Keratinocyte (primary cell): ENCODE results near the gene ITGAX. TPM values are rescaled to one million over a fixed set of nuclear protein-coding genes. Genes with fewer than 3 reads are reported as not detected.

Experiments
- DNase-seq: peaks from one replicate; pipeline ENCODE4 v3.0.0-alpha.2; 2011; ENCODE audit warnings: low read depth, missing footprints, low spot score
- FAIRE-seq: peaks from 2 replicates; lab custom pipeline; 2011; peaks lifted over from hg19 to GRCh38; lab: Jason Lieb, UNC
- H2AFZ ChIP-seq: 2 replicates; pipeline ENCODE4 v1.6.0; 2012; ENCODE audit warnings: low read length, control low read depth, inconsistent platforms; ENCODE audit not compliant: control insufficient read depth
- H3K27ac ChIP-seq: 2 replicates; pipeline ENCODE4 v1.5.1; 2011; ENCODE audit warnings: low read length; ENCODE audit not compliant: control insufficient read depth, insufficient read depth
- H3K27me3 ChIP-seq: 3 replicates; pipeline ENCODE4 v1.6.0; 2011; ENCODE audit warnings: low read length; ENCODE audit not compliant: control insufficient read depth, insufficient read depth; ENCODE audit errors: extremely low read depth
- H3K36me3 ChIP-seq, 2 experiments: 2 replicates in 1 of 2; 3 replicates in 1 of 2; pipeline ENCODE4 v1.5.1; 2011; ENCODE audit warnings: low read length in 2 of 2, mild to moderate bottlenecking in 1 of 2; ENCODE audit not compliant: control insufficient read depth in 2 of 2, insufficient read depth in 2 of 2; ENCODE audit errors: extremely low read depth in 1 of 2
- H3K4me1 ChIP-seq: 3 replicates; pipeline ENCODE4 v1.5.1; 2011; ENCODE audit warnings: low read length; ENCODE audit not compliant: control insufficient read depth, insufficient read depth; ENCODE audit errors: extremely low read depth
- H3K4me2 ChIP-seq: 3 replicates; pipeline ENCODE4 v1.6.0; 2011; ENCODE audit warnings: low read depth, low read length; ENCODE audit not compliant: control insufficient read depth, insufficient read depth; ENCODE audit errors: extremely low read depth
- H3K4me3 ChIP-seq, 3 experiments: fragments of 200-600 bp in 1 of 3; sonication (generic) in 1 of 3; 2 replicates in 2 of 3; 3 replicates in 1 of 3; pipeline ENCODE4 v1.5.1; 2011 to 2016; ENCODE audit warnings: low read length in 3 of 3, mild to moderate bottlenecking in 3 of 3, control low read depth in 2 of 3, inconsistent platforms in 1 of 3, low read depth in 1 of 3, mixed read lengths in 1 of 3, mixed run types in 1 of 3, moderate library complexity in 1 of 3; ENCODE audit not compliant: control insufficient read depth in 2 of 3, insufficient read depth in 2 of 3; ENCODE audit errors: extremely low read depth in 1 of 3
- H3K79me2 ChIP-seq: 2 replicates; pipeline ENCODE4 v1.6.0; 2012; ENCODE audit warnings: low read length; ENCODE audit not compliant: control insufficient read depth, insufficient read depth
- H3K9ac ChIP-seq: 3 replicates; pipeline ENCODE4 v1.6.0; 2011; ENCODE audit warnings: low read length; ENCODE audit not compliant: control insufficient read depth, insufficient read depth; ENCODE audit errors: extremely low read depth
- H3K9me1 ChIP-seq: 3 replicates; pipeline ENCODE4 v1.6.0; 2011; ENCODE audit warnings: low read length; ENCODE audit not compliant: control insufficient read depth, insufficient read depth; ENCODE audit errors: extremely low read depth
- H3K9me3 ChIP-seq: 2 replicates; pipeline ENCODE4 v1.5.1; 2012; ENCODE audit warnings: low read depth, low read length; ENCODE audit not compliant: control insufficient read depth
- H4K20me1 ChIP-seq: 3 replicates; pipeline ENCODE4 v1.6.0; 2011; ENCODE audit warnings: low read length; ENCODE audit not compliant: control insufficient read depth, insufficient read depth; ENCODE audit errors: extremely low read depth
- EZH2 ChIP-seq: IDR thresholded peaks from one replicate; pipeline ENCODE4 v1.6.1; 2012; ENCODE audit warnings: inconsistent platforms, mild to moderate bottlenecking, low read length, moderate library complexity
- dilution Hi-C: fragments of 300-500 bp; cut with MboI; formaldehyde crosslinking; loops from one replicate; pipeline ENCODE4 v1.7.0; 2020; ENCODE audit warnings: low sequenced_read_pairs; ENCODE audit not compliant: extremely low pct_ligation_motif_present
- polyA plus RNA-seq, 5 experiments: library from polyadenylated mRNA; depleted of rRNA in 3 of 5; stranded (reverse) in 3 of 5; stranded (forward) in 1 of 5; unstranded in 1 of 5; fragments of >200 nt; gene quantifications; 1 replicate in 1 of 5; 2 replicates in 3 of 5; 3 replicates in 1 of 5; pipeline versions ENCODE4 v1.2.1 to v1.2.3, GENCODE V29; 2011 to 2012; ENCODE audit warnings: missing spikeins in 2 of 5, low read depth in 1 of 5, low replicate concordance in 1 of 5
- TF ChIP-seq, protein P1 (sequence below), 3 experiments: IDR thresholded peaks in 1 of 3; conservative IDR thresholded peaks in 1 of 3; optimal IDR thresholded peaks in 1 of 3; 2 replicates in 2 of 3; 3 replicates in 1 of 3; pipeline versions ENCODE3 to v1.5.1; 2011; ENCODE audit warnings: low read length in 3 of 3, mild to moderate bottlenecking in 3 of 3, moderate library complexity in 2 of 3, control low read depth in 1 of 3, inconsistent platforms in 1 of 3; ENCODE audit not compliant: insufficient read depth in 2 of 3; ENCODE audit errors: extremely low read depth in 1 of 3

Gene ITGAX
- polyA plus RNA-seq, 1 donor (not counting 4 experiments of a cell fraction or from before 2014, with no cell fraction given), result 0.04 TPM

DNA sequence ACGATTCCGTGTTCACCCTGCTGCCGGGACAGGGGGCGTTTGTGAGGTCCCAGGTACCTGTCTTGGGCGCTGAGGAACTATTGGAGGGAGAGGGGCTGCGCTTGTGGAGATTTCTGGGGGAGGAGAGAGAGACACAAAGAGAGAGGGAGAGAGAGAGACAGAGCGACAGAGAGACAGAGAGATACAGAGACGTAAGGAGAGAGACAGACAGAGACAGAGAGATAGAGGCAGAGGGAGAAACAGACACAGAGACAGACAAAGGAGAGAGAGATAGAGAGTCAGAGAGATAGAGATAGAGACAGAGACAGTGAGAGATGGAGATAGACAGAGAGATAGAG is 24.5 kb upstream of the ITGAX start:
- Histone ChIP-seq H4K20me1 (no peaks in the 10 kb centered on the region), H3K9me1 (no peaks in the 10 kb centered on the region), H2AFZ (no peak overlapping the region), H3K4me3 (no peak overlapping the region), H3K4me2 (no peak overlapping the region), H3K79me2 (no peaks in the 10 kb centered on the region), H3K4me1 (no peaks in the 10 kb centered on the region), H3K9me3 (no peaks in the 10 kb centered on the region), H3K36me3 (no peaks in the 10 kb centered on the region), H3K9ac (no peak overlapping the region), H3K27me3 (peaks cover 41% of the 10 kb centered on the region), H3K27ac (no peak overlapping the region)
- FAIRE-seq, result no peak
- DNase-seq, result no peak
- TF ChIP-seq, protein P1, sequence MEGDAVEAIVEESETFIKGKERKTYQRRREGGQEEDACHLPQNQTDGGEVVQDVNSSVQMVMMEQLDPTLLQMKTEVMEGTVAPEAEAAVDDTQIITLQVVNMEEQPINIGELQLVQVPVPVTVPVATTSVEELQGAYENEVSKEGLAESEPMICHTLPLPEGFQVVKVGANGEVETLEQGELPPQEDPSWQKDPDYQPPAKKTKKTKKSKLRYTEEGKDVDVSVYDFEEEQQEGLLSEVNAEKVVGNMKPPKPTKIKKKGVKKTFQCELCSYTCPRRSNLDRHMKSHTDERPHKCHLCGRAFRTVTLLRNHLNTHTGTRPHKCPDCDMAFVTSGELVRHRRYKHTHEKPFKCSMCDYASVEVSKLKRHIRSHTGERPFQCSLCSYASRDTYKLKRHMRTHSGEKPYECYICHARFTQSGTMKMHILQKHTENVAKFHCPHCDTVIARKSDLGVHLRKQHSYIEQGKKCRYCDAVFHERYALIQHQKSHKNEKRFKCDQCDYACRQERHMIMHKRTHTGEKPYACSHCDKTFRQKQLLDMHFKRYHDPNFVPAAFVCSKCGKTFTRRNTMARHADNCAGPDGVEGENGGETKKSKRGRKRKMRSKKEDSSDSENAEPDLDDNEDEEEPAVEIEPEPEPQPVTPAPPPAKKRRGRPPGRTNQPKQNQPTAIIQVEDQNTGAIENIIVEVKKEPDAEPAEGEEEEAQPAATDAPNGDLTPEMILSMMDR (optimal IDR thresholded peaks at IDR 0.05 in 1 of 3, IDR thresholded peaks at IDR 0.05 in 1 of 3, conservative IDR thresholded peaks at IDR 0.05 in 1 of 3; ENCODE audit: extremely low read depth in 1 of 3, insufficient read depth in 2 of 3, low read length in 3 of 3), result no peak
- peak; percentile 67 for TF ChIP-seq EZH2
- dilution Hi-C loops, result no loop called here

GRCh38 chr16:31331141-31331764 is 23.7 kb upstream of the ITGAX start:
- Histone ChIP-seq H3K9me1 (no peaks in the 10 kb centered on the region), H2AFZ (no peak overlapping the region), H3K36me3 (no peaks in the 10 kb centered on the region), H3K4me1 (no peaks in the 10 kb centered on the region), H3K27me3 (peaks cover 41% of the 10 kb centered on the region), H3K4me3 (no peak overlapping the region), H3K9ac (no peak overlapping the region), H4K20me1 (no peaks in the 10 kb centered on the region), H3K4me2 (no peak overlapping the region), H3K27ac (no peak overlapping the region), H3K79me2 (no peaks in the 10 kb centered on the region), H3K9me3 (no peaks in the 10 kb centered on the region)
- dilution Hi-C loops, result no loop called here
- FAIRE-seq (no peak), DNase-seq (no peak)
- TF ChIP-seq, protein P1 (optimal IDR thresholded peaks at IDR 0.05 in 1 of 3, IDR thresholded peaks at IDR 0.05 in 1 of 3, conservative IDR thresholded peaks at IDR 0.05 in 1 of 3; ENCODE audit: extremely low read depth in 1 of 3, insufficient read depth in 2 of 3, low read length in 3 of 3), result no peak
- TF ChIP-seq EZH2, result no peak
